ENCODE data around the gene HOXD13.

HOXD13 gene

GRCh38 chr2:176118601-176119339, 26.2 kb downstream of the HOXD13 start:
- H4K20me1 ChIP-seq = peaks cover 0 to 82% (median 36%) of the 10 kb centered on the region in 11 experiments; a peak in 16 of 22 replicates
- H3K4me3 ChIP-seq = no peak overlapping the region
- H3K27ac ChIP-seq = no peak overlapping the region
- H3K27me3 ChIP-seq = peaks cover 100% of the 10 kb centered on the region in 11 experiments
- no peak overlapping the region for H3K9ac ChIP-seq
- peaks cover 50 to 78% (median 61%) of the 10 kb centered on the region in 11 experiments for H3K9me3 ChIP-seq (replicated peaks in 1 of 11)
- no peaks in the 10 kb centered on the region; a peak in 1 of 22 replicates for H3K36me3 ChIP-seq
- TF ChIP-seq Cebpa-rat (IDR thresholded peaks at IDR 0.05) = no peak
- no peak overlapping the region for H3K4me2 ChIP-seq
- no peaks in the 10 kb centered on the region; a peak in 1 of 20 replicates for H3K4me1 ChIP-seq

- peaks cover 0 to 87% (median 41%) of the 10 kb centered on the region in 11 experiments; a peak in 16 of 22 replicates for H4K20me1 ChIP-seq
- H3K36me3 ChIP-seq = no peaks in the 10 kb centered on the region; a peak in 1 of 22 replicates
- H3K4me2 ChIP-seq = no peak overlapping the region
- no peak overlapping the region for H3K9ac ChIP-seq
- H3K27me3 ChIP-seq = peaks cover 100% of the 10 kb centered on the region in 11 experiments
- no peak overlapping the region for H3K27ac ChIP-seq
- H3K9me3 ChIP-seq (replicated peaks in 1 of 11) = peaks cover 51 to 69% (median 58%) of the 10 kb centered on the region in 11 experiments
- TF ChIP-seq Cebpa-rat (IDR thresholded peaks at IDR 0.05) = no peak
- H3K4me1 ChIP-seq = peaks cover 0 to 10% (median 0%) of the 10 kb centered on the region in 10 experiments; a peak in 2 of 20 replicates
- no peak overlapping the region for H3K4me3 ChIP-seq
Observed at GRCh38 chr2:176120364-176121189, 28.1 kb downstream of the HOXD13 start.

GRCh38 chr2:176121190-176122051, 28.9 kb downstream of the HOXD13 start:
- peaks cover 100% of the 10 kb centered on the region in 11 experiments for H3K27me3 ChIP-seq
- H3K9me3 ChIP-seq (replicated peaks in 1 of 11) = peaks cover 42 to 60% (median 50%) of the 10 kb centered on the region in 11 experiments
- peak overlapping the region in 1 of 10 experiments; percentile 18; a peak in 3 of 20 replicates for H3K4me3 ChIP-seq
- no peak overlapping the region for H3K9ac ChIP-seq
- no peaks in the 10 kb centered on the region; a peak in 1 of 22 replicates for H3K36me3 ChIP-seq
- TF ChIP-seq Cebpa-rat (IDR thresholded peaks at IDR 0.05) = no peak
- H3K4me1 ChIP-seq = peaks cover 0 to 10% (median 0%) of the 10 kb centered on the region in 10 experiments; a peak in 2 of 20 replicates
- H3K27ac ChIP-seq = no peak overlapping the region
- no peak overlapping the region for H3K4me2 ChIP-seq
- H4K20me1 ChIP-seq = peaks cover 0 to 86% (median 43%) of the 10 kb centered on the region in 11 experiments; a peak in 16 of 22 replicates

GRCh38 chr2:176122052-176122682, 29.6 kb downstream of the HOXD13 start:
- Histone ChIP-seq H3K4me1 (peaks cover 0 to 10% (median 0%) of the 10 kb centered on the region in 10 experiments; a peak in 4 of 20 replicates), H3K4me2 (no peak overlapping the region), H3K27ac (no peak overlapping the region), H4K20me1 (peaks cover 0 to 85% (median 43%) of the 10 kb centered on the region in 11 experiments; a peak in 15 of 22 replicates), H3K36me3 (no peaks in the 10 kb centered on the region; a peak in 1 of 22 replicates), H3K4me3 (peak overlapping the region in 5 of 10 experiments; percentile 18 to 48 (median 20); a peak in 4 of 20 replicates), H3K9ac (no peak overlapping the region), H3K27me3 (peaks cover 100% of the 10 kb centered on the region in 11 experiments), H3K9me3 (replicated peaks in 1 of 11) (peaks cover 36 to 53% (median 43%) of the 10 kb centered on the region in 11 experiments)
- TF ChIP-seq Cebpa-rat (IDR thresholded peaks at IDR 0.05) = no peak

- Histone ChIP-seq H3K9me3 (replicated peaks in 1 of 11) (peaks cover 29 to 46% (median 36%) of the 10 kb centered on the region in 11 experiments), H4K20me1 (peaks cover 0 to 84% (median 48%) of the 10 kb centered on the region in 11 experiments; a peak in 16 of 22 replicates), H3K27ac (no peak within 1 kb of the TSS), H3K4me1 (peaks cover 0 to 10% (median under 1%) of the 10 kb centered on the region in 10 experiments; a peak in 8 of 20 replicates), H3K36me3 (no peaks in the 10 kb centered on the region; a peak in 1 of 22 replicates), H3K9ac (no peak within 1 kb of the TSS), H3K4me2 (peak within 1 kb of the TSS in 2 of 11 experiments; percentile 24 to 25; a peak in 2 of 22 replicates), H3K4me3 (peak within 1 kb of the TSS in 7 of 10 experiments; percentile 18 to 48 (median 23); a peak in 6 of 20 replicates), H3K27me3 (peaks cover 100% of the 10 kb centered on the region in 11 experiments)
- TF ChIP-seq Cebpa-rat (IDR thresholded peaks at IDR 0.05) = no peak
Observed at GRCh38 chr2:176122683-176123410, 30.3 kb downstream of the HOXD13 start, which contains the start of gene HOXD9. HOXD9 (plus strand) TSS chr2:176122719; CDS start chr2:176122769, 50 bp downstream.

- H3K27me3 ChIP-seq = peaks cover 100% of the 10 kb centered on the region in 11 experiments
- H3K4me2 ChIP-seq = peak overlapping the region in 2 of 11 experiments; percentile 24 to 25; a peak in 2 of 22 replicates
- H3K27ac ChIP-seq = no peak overlapping the region
- no peak for TF ChIP-seq Cebpa-rat (IDR thresholded peaks at IDR 0.05)
- peaks cover 0 to 84% (median 55%) of the 10 kb centered on the region in 11 experiments; a peak in 16 of 22 replicates for H4K20me1 ChIP-seq
- no peak overlapping the region for H3K9ac ChIP-seq
- peak overlapping the region in 7 of 10 experiments; percentile 7 to 48 (median 23); a peak in 4 of 20 replicates for H3K4me3 ChIP-seq
- H3K36me3 ChIP-seq = no peaks in the 10 kb centered on the region; a peak in 1 of 22 replicates
- peaks cover 27 to 40% (median 31%) of the 10 kb centered on the region in 11 experiments for H3K9me3 ChIP-seq (replicated peaks in 1 of 11)
- H3K4me1 ChIP-seq = peaks cover 5 to 16% (median 8%) of the 10 kb centered on the region in 10 experiments; a peak in 13 of 20 replicates
Observed at GRCh38 chr2:176123411-176124109, 31.0 kb downstream of the HOXD13 start.

All from BLaER1 treated with 17β-estradiol and CSF1 and Interleukin-3, amounts not matched to agents 10 nM and 100 nM (cell line).